GM12864 (cell line): ENCODE data around the gene BLTP1.

Experiments used
- DNase-seq: peaks from one replicate; pipeline ENCODE4 v3.0.0-alpha.2; 2011; ENCODE audit warnings: low read depth
- H3K4me3 ChIP-seq: 2 replicates; pipeline ENCODE4 v1.5.1; 2011; ENCODE audit warnings: mild to moderate bottlenecking, low read depth, low read length, control low read depth
- TF ChIP-seq, protein P1 (sequence below): IDR thresholded peaks from 2 replicates; pipeline ENCODE4 v1.5.1; 2011; ENCODE audit warnings: low read depth, mild to moderate bottlenecking, moderate library complexity, low read length, control low read depth, inconsistent platforms; ENCODE audit errors: missing control alignments

BLTP1 gene

DNA sequence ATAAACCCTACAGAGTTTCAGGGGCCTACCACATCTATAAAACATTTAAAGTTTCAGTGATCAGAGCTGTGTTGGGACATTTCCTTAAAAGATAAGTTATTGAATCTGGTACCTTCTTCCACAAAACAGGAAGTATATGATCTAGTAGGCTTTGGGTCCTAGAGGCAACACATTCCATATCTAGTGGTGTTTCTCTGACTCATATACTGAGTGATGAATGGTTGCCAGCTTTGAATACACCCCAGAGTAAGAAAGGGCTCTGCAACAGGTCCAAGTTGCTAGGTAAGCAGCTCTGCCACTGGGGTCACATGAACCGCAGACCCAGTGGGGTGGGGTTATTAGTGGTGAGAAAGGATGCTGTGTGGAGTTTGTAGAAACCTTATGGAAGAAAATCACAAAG, 32.4 kb upstream of the BLTP1 start:
- DNase-seq: no peak
- H3K4me3 ChIP-seq: no peak overlapping the region
- TF ChIP-seq, protein P1, sequence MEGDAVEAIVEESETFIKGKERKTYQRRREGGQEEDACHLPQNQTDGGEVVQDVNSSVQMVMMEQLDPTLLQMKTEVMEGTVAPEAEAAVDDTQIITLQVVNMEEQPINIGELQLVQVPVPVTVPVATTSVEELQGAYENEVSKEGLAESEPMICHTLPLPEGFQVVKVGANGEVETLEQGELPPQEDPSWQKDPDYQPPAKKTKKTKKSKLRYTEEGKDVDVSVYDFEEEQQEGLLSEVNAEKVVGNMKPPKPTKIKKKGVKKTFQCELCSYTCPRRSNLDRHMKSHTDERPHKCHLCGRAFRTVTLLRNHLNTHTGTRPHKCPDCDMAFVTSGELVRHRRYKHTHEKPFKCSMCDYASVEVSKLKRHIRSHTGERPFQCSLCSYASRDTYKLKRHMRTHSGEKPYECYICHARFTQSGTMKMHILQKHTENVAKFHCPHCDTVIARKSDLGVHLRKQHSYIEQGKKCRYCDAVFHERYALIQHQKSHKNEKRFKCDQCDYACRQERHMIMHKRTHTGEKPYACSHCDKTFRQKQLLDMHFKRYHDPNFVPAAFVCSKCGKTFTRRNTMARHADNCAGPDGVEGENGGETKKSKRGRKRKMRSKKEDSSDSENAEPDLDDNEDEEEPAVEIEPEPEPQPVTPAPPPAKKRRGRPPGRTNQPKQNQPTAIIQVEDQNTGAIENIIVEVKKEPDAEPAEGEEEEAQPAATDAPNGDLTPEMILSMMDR: no peak

DNA sequence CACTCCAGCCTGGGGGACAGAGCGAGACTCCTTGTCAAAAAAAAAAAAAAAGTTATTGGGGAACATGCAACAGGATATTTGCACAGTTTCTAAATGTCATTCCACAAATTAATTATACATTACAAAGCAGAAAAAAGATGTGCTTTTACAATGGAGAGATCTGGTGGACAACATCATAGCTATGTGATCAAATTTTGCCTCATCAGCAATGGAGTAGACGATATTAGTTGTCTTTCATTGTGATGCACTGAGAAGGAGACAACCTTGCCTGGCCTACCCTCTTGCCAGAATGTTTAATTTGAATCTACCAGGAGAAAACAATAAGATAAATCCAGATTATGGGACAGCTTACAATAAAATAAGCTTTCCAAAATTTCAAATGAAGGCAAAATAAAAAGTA, 30.5 kb upstream of the BLTP1 start:
- TF ChIP-seq, protein P1: no peak
- no peak for DNase-seq

DNA sequence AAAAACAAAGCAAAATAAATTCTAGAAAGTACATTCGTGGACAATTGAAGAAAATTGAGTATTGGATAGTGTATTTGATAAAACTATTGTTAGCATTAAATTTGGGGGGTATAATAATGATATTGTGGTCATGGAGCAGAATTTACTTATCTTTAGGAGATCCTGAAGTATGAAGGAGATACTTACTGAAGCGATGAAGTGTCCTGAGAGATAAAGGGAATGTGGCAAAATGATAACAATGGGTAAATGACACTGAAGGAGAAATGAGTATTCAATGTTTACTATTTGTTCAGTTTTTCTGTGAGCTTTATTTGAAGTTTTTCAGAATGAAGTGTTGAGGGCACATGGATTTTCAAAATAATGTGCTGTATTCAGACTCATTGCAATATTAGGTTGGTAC, 30.0 kb upstream of the BLTP1 start:
- DNase-seq: no peak
- H3K4me3 ChIP-seq: no peak overlapping the region
- TF ChIP-seq, protein P1: no peak

More for the DNA sequence above, 30.5 kb upstream of the BLTP1 start:
- no peak overlapping the region for H3K4me3 ChIP-seq

DNA sequence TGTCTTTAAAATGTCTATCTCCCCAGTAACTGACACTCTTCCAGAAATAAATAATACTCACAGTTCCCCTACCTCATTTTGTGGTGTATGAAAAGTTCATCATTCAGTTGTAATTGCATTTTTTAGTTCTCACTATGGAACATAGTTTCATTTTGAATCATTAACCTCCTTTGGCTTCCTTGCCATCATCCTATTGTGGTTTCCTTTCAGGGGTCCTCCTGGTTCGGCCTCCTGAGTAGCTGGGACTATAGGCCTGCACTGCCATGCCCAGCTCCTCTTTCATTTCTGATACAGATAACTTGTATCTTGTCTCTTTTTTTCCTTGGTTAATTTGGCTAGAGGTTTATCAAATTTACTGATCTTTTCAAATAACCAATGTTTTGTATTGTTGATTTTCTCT, 23.1 kb upstream of the BLTP1 start:
- no peak overlapping the region for H3K4me3 ChIP-seq
- TF ChIP-seq, protein P1: no peak
- no peak for DNase-seq

DNA sequence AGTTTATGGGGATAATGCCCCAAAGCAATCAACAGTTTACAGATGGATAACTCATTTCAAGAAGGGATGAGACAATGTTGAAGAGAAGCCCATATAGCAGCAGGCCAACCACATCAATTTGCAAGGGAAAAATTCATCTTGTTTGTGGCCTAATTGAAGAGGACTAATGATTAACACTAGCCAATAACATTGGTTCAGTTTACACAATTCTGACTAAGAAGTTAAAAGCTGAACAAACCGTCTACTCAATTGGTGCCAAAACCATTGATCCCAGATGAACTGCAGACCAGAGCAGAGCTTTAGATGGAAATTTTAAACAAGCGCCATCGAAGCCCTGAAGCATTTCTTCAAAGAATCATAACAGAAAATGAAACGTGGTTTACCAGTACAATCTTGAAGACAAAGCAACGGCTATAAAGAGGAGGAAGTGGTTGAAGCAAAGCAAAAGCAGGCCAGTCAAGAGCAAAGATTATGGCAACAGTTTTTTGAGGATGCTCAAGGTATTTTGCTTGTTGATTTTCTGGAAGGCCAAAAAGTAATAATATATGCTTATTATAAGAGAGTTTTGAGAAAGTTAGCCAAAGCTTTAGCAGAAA, 20.5 kb upstream of the BLTP1 start:
- DNase-seq: no peak
- no peak overlapping the region for H3K4me3 ChIP-seq
- TF ChIP-seq, protein P1: no peak

DNA sequence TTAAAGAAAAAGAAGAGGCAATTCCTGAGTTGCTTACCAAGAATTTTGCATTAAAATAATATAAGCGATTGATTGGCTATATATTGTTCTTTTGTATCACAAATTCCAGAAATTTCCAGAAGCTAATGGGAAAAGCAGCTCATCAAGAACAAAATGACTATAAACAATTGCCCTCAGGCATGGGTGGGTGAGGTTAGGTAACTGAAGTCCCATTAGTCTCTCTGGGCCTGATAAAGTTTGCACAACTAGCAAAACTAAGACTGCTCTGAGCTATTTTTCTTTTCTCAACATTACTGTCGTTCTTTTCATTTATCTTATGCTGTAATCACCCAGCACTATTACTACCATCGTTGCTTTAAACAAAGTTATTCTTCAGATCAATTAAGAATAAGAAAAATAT, 19.2 kb upstream of the BLTP1 start:
- no peak for DNase-seq
- no peak overlapping the region for H3K4me3 ChIP-seq
- TF ChIP-seq, protein P1: no peak

DNA sequence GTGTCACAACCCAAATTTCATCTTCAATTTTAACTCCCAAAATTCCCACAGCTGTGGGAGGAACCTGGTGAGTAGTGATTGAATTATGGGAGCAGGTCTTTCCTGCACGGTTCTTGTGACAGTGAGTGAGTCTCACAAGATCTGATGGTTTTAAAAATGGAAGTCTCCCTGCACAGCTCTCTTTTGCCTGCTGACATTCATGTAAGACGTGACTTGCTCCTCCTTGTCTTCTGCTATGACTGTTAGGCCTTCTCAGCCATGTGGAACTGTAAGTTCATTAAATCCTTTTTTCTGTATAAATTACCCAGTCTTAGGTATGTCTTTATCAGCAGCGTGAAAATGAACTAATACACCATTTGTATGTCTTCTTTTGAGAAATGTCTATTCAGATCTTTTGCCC, 13.0 kb upstream of the BLTP1 start:
- no peak overlapping the region for H3K4me3 ChIP-seq
- no peak for DNase-seq
- TF ChIP-seq, protein P1: no peak
